Psoas muscle (tissue), 8 donors: Measurements from ENCODE around the gene MPPED2. TPM values are rescaled to one million over a fixed set of nuclear protein-coding genes. Genes with fewer than 3 reads are reported as not detected.
A peak's percentile ranks its signal among the peaks of the same experiment; 100 is the strongest.

Experiments
- ATAC-seq, 4 donors: fragments of 200-7000 bp; cut with Tn5 transposase; one replicate each; pipeline ENCODE4 v1.9.1; 2020; ENCODE audit warnings: moderate library complexity in 3 of 4, mild to moderate bottlenecking in 2 of 4
- DNase-seq, 2 donors: peaks; one replicate each; pipeline ENCODE4 v3.0.0-alpha.2; 2020
- H3K27ac ChIP-seq: fragments of 200-600 bp; one replicate; pipeline ENCODE4 v1.8.0; 2022
- H3K27me3 ChIP-seq, 3 donors: fragments of 200-600 bp in 1 of 3; one replicate each; pipeline versions ENCODE4 v1.6.1 to v1.8.0; 2013 to 2022; ENCODE audit warnings: low read length in 2 of 3, mild to moderate bottlenecking in 2 of 3, moderate library complexity in 1 of 3; ENCODE audit not compliant: insufficient read depth in 3 of 3
- H3K36me3 ChIP-seq, 2 donors: fragments of 200-600 bp in 1 of 2; one replicate each; pipeline versions ENCODE4 v1.6.1 to v1.8.0; 2013 to 2022; ENCODE audit warnings: low read depth in 1 of 2, mild to moderate bottlenecking in 1 of 2, moderate library complexity in 1 of 2; ENCODE audit not compliant: insufficient read depth in 1 of 2
- H3K4me1 ChIP-seq: fragments of 200-600 bp; one replicate; pipeline ENCODE4 v1.8.0; 2022
- H3K4me3 ChIP-seq: fragments of 200-600 bp; one replicate; pipeline ENCODE4 v1.8.0; 2022; ENCODE audit warnings: mild to moderate bottlenecking
- H3K9me3 ChIP-seq: fragments of 200-600 bp; one replicate; pipeline ENCODE4 v1.8.0; 2022
- CTCF ChIP-seq: fragments of 200-600 bp; IDR thresholded peaks from one replicate; pipeline ENCODE4 v1.8.0; 2022; ENCODE audit warnings: antibody characterized with exemption
- WGBS, 3 donors: extraction: QIAGEN DNeasy Blood & Tissue Kit; methylation state at CpG; one replicate each; pipeline versions ENCODE4 v1.1.6 to v1.1.7; 2013; 5-methylcytosine and 5-hydroxymethylcytosine counted together
- intact Hi-C, 2 donors: fragments of 100-400 bp; cut with DNase I; formaldehyde crosslinking; loops; one replicate each; pipeline versions ENCODE4 v1.11.0 to v1.14.2; 2022
- polyA plus RNA-seq, 3 donors: library from polyadenylated mRNA; stranded (reverse); fragments of 200-250 nt; gene quantifications; one replicate each; pipeline ENCODE4 v1.2.3, GENCODE V29; 2013
- total RNA-seq, 4 donors: library from RNA; stranded (reverse); fragmentation: NEBNext Ultra II Directional in 2 of 4; extraction: Animal tissue kit (Norgen Biotek cat#: 25700) in 2 of 4; gene quantifications; one replicate each; pipeline versions ENCODE4 v1.2.1 to v1.2.4, GENCODE V29; 2021 to 2023
- donor health status: healthy with polysubstance abuse.
- donor health status: DM: no; HTN: no; CAD: no; lungs with moderate emphysema.
- donor health status: Bipolar disorder and iron deficiency.
- donor health status: healthy.
- donor health status: DM: yes; HTN: yes; CAD: no.
- donor health status: DM: no; HTN: no; CAD: no.
- donor health status: DM: no; HTN: no; CAD: no.
- donor health status: DM: yes; HTN: yes; CAD: no.

The MPPED2 gene
- total and polyA plus RNA-seq, 7 donors, result 0.44 to 7.9 (median 3.4) TPM

- Histone ChIP-seq H3K27me3 (no peaks in the 10 kb centered on the region), H3K9me3 (no peaks in the 10 kb centered on the region), H3K36me3 (no peaks in the 10 kb centered on the region), H3K4me1 (peaks cover 28% of the 10 kb centered on the region), H3K4me3 (no peak overlapping the region), H3K27ac (no peak overlapping the region)
- 24 to 62% (median 28%) methylated on average over 1 of the region's 1 CpG for WGBS, 3 donors
- no peak for TF ChIP-seq CTCF
- ATAC-seq (no peak), DNase-seq (no peak)
- intact Hi-C loops, result no loop called here
These were observed 152.3 kb downstream of the MPPED2 start for GRCh38 chr11:30433831-30434230.

- no peak overlapping the region for H3K27ac ChIP-seq
- no peak for ATAC-seq
These were observed 153.4 kb downstream of the MPPED2 start for GRCh38 chr11:30432716-30433115.

GRCh38 chr11:30432178-30432577, 154.0 kb downstream of the MPPED2 start:
- Histone ChIP-seq H3K27ac (no peak overlapping the region), H3K4me3 (peak overlapping the region; percentile 8), H3K4me1 (peaks cover 28% of the 10 kb centered on the region), H3K36me3 (no peaks in the 10 kb centered on the region), H3K9me3 (no peaks in the 10 kb centered on the region), H3K27me3 (no peaks in the 10 kb centered on the region)
- no peak for DNase-seq
- no peak for TF ChIP-seq CTCF
- intact Hi-C loops, result no loop called here
- peak in 1 of 4 donors; percentile 71 for ATAC-seq
- WGBS, 3 donors, result 33 to 64% (median 41%) methylated on average over 1 of the region's 1 CpG

More at GRCh38 chr11:30432716-30433115, 153.4 kb downstream of the MPPED2 start:
- H3K4me1 ChIP-seq, result peaks cover 28% of the 10 kb centered on the region
- 71 to 80% (median 73%) methylated on average over 2 of the region's 2 CpGs for WGBS, 3 donors
- H3K27me3 ChIP-seq, result no peaks in the 10 kb centered on the region
- TF ChIP-seq CTCF, result no peak
- no peak for DNase-seq
- no peaks in the 10 kb centered on the region for H3K9me3 ChIP-seq
- no peaks in the 10 kb centered on the region for H3K36me3 ChIP-seq
- peak overlapping the region; percentile 8 for H3K4me3 ChIP-seq
- intact Hi-C loops, result no loop called here

- ATAC-seq (no peak), DNase-seq (no peak)
- Histone ChIP-seq H3K27ac (no peak overlapping the region), H3K4me3 (no peak overlapping the region), H3K36me3 (no peaks in the 10 kb centered on the region), H3K9me3 (no peaks in the 10 kb centered on the region), H3K4me1 (peaks cover 28% of the 10 kb centered on the region), H3K27me3 (no peaks in the 10 kb centered on the region)
- intact Hi-C loops, result no loop called here
- no peak for TF ChIP-seq CTCF
- 80 to 83% (median 81%) methylated on average over 4 of the region's 4 CpGs for WGBS, 3 donors
These were observed 154.9 kb downstream of the MPPED2 start for GRCh38 chr11:30431127-30431814.

- TF ChIP-seq CTCF, result no peak
- no peak overlapping the region for H3K27ac ChIP-seq
- no peaks in the 10 kb centered on the region for H3K36me3 ChIP-seq
- no peak for ATAC-seq
- no peak overlapping the region for H3K4me3 ChIP-seq
- H3K27me3 ChIP-seq, result no peaks in the 10 kb centered on the region
- 91 to 92% (median 92%) methylated on average over 2 of the region's 2 CpGs for WGBS, 3 donors
- H3K4me1 ChIP-seq, result peaks cover 25% of the 10 kb centered on the region
- H3K9me3 ChIP-seq, result no peaks in the 10 kb centered on the region
- no peak for DNase-seq
- intact Hi-C loops, result loop anchor here in 1 of 2 donors (5.0 kb wide), 1 partner anchor 158 kb away; the partner anchor contains the start of gene MPPED2
These were observed 156.6 kb downstream of the MPPED2 start for GRCh38 chr11:30429550-30429949.
